Suprapubic skin (tissue), 4 donors: Measurements from ENCODE around the gene DNAH1.

Source experiments
- POLR2A ChIP-seq, 2 donors: fragments of 450-650 bp; IDR thresholded peaks; one replicate each; pipeline ENCODE4 v1.6.1; 2017; ENCODE audit warnings: antibody characterized with exemption in 2 of 2, mild to moderate bottlenecking in 2 of 2, moderate library complexity in 2 of 2
- POLR2AphosphoS5 ChIP-seq, 3 donors: sonication (generic); formaldehyde crosslinking; IDR thresholded peaks; one replicate each; pipeline ENCODE4 v1.6.1; 2017; ENCODE audit warnings: antibody characterized with exemption in 3 of 3
- TF ChIP-seq, protein P1 (sequence below), 2 donors: fragments of 200-600 bp in 1 of 2; fragments of 450-650 bp in 1 of 2; sonication (generic) in 1 of 2; IDR thresholded peaks; one replicate each; pipeline ENCODE4 v1.5.1; 2016 to 2019; ENCODE audit warnings: antibody characterized with exemption in 2 of 2, mild to moderate bottlenecking in 1 of 2, moderate library complexity in 1 of 2

DNA sequence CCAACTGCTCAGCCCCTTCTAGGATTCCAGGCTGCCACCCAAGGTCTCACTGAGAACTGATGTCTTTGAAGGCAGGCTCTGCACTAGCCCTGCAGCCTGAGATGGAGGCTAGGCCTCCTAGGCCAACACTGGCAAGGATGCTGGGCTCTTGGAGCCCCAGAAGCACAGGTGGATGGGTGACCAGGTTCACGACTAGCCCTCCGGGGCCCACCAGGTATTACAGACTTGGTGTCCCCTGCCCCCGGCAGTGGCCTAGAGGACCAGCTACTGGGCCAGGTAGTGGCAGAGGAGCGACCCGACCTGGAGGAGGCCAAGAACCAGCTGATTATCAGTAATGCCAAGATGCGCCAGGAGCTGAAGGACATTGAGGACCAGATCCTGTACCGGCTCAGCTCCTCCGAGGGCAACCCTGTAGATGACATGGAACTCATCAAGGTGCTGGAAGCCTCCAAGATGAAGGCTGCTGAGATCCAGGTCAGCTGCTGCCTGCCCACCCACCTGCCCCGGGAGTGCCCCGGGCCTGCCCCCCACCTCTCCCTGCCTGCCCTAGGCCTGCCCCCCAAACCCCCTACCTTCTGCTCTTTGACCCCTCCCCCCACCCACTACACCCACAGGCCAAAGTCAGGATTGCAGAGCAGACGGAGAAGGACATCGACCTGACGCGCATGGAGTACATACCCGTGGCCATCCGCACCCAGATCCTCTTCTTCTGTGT, 76.3 kb downstream of the DNAH1 start:
- TF ChIP-seq POLR2AphosphoS5 (IDR thresholded peaks at IDR 0.05): no peak
- TF ChIP-seq, protein P1, sequence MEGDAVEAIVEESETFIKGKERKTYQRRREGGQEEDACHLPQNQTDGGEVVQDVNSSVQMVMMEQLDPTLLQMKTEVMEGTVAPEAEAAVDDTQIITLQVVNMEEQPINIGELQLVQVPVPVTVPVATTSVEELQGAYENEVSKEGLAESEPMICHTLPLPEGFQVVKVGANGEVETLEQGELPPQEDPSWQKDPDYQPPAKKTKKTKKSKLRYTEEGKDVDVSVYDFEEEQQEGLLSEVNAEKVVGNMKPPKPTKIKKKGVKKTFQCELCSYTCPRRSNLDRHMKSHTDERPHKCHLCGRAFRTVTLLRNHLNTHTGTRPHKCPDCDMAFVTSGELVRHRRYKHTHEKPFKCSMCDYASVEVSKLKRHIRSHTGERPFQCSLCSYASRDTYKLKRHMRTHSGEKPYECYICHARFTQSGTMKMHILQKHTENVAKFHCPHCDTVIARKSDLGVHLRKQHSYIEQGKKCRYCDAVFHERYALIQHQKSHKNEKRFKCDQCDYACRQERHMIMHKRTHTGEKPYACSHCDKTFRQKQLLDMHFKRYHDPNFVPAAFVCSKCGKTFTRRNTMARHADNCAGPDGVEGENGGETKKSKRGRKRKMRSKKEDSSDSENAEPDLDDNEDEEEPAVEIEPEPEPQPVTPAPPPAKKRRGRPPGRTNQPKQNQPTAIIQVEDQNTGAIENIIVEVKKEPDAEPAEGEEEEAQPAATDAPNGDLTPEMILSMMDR (IDR thresholded peaks at IDR 0.05): no peak
- TF ChIP-seq POLR2A (IDR thresholded peaks at IDR 0.05): no peak
